ENCODE measurements around the gene TIMM13. TPM values are rescaled to one million over a fixed set of nuclear protein-coding genes. Genes with fewer than 3 reads are reported as not detected.

TIMM13 gene
- total and polyA plus RNA-seq, 10 donors: 21.1 to 87.5 (median 44.6) TPM

DNA sequence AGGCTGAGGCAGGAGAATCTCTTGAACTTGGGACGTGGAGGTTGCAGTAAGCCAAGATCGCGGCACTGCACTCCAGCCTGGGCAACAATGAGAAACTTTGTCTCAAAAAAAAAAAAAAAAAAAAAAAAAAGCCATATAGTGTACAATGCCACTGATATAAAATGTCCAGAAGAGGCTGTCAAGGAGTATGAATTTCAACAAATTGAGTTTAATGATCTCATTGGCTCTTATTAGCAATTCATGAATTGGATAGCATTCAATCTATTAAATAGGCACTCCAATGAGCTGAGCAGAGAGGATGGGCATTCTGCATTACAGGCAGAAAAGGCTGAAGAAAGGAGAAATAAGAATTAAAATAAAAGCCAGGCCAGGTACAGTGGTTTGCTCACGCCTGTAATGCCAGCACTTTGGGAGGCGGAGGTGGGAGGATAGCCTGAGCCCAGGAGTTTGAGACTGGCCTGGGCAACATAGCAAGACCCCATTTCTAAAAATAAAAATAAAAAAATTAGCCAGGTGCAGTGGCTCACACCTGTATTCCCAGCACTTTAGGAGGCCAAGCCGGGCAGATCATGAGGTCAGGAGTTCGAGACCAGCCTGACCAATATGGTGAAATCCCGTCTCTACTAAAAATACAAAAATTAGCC lies 30.1 kb upstream of the TIMM13 start:
- peak overlapping the region in 6 of 8 donors; percentile 14 to 100 (median 98) for H3K4me3 ChIP-seq
- DNase-seq: no peak
- TF ChIP-seq POLR2AphosphoS5 (IDR thresholded peaks at IDR 0.05) (no peak), POLR2A (IDR thresholded peaks at IDR 0.05) (no peak)
- TF ChIP-seq, protein P1, sequence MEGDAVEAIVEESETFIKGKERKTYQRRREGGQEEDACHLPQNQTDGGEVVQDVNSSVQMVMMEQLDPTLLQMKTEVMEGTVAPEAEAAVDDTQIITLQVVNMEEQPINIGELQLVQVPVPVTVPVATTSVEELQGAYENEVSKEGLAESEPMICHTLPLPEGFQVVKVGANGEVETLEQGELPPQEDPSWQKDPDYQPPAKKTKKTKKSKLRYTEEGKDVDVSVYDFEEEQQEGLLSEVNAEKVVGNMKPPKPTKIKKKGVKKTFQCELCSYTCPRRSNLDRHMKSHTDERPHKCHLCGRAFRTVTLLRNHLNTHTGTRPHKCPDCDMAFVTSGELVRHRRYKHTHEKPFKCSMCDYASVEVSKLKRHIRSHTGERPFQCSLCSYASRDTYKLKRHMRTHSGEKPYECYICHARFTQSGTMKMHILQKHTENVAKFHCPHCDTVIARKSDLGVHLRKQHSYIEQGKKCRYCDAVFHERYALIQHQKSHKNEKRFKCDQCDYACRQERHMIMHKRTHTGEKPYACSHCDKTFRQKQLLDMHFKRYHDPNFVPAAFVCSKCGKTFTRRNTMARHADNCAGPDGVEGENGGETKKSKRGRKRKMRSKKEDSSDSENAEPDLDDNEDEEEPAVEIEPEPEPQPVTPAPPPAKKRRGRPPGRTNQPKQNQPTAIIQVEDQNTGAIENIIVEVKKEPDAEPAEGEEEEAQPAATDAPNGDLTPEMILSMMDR (IDR thresholded peaks at IDR 0.05 in 8 of 11, conservative IDR thresholded peaks at IDR 0.05 in 3 of 11): no peak
- H3K36me3 ChIP-seq: no peaks in the 10 kb centered on the region
- H3K4me1 ChIP-seq: peaks cover 14 to 63% (median 38%) of the 10 kb centered on the region in 6 donors
- intact Hi-C loops (cut with DNase I; ENCODE audit: low total_unique reads): no loop called here
- no peaks in the 10 kb centered on the region for H3K9me3 ChIP-seq
- 84 to 92% (median 88%) methylated on average over 8 of the region's 8 CpGs for WGBS, 5 donors
- peaks cover 0 to 13% (median 0%) of the 10 kb centered on the region in 7 donors for H3K27me3 ChIP-seq (replicated peaks in 1 of 7)
- H3K27ac ChIP-seq: peak overlapping the region in 7 of 8 donors; percentile 65 to 84 (median 81)

- peak overlapping the region in 7 of 8 donors; percentile 9 to 84 (median 62) for H3K27ac ChIP-seq
These were observed 28.6 kb upstream of the TIMM13 start for GRCh38 chr19:2455851-2456570.

GRCh38 chr19:2454962-2455850 lies 27.8 kb upstream of the TIMM13 start:
- 60 to 67% (median 65%) methylated on average over 12 to 14 of the region's 14 CpGs for WGBS, 5 donors
- TF ChIP-seq, protein P1 (IDR thresholded peaks at IDR 0.05 in 8 of 11, conservative IDR thresholded peaks at IDR 0.05 in 3 of 11): no peak
- TF ChIP-seq POLR2A (IDR thresholded peaks at IDR 0.05) (no peak), POLR2AphosphoS5 (IDR thresholded peaks at IDR 0.05) (no peak)
- Histone ChIP-seq H3K4me1 (peaks cover 4 to 46% (median 24%) of the 10 kb centered on the region in 6 donors), H3K36me3 (peaks cover 0 to 16% (median 0%) of the 10 kb centered on the region in 6 donors), H3K9me3 (no peaks in the 10 kb centered on the region), H3K27ac (peak overlapping the region in 4 of 8 donors; percentile 62 to 84 (median 76)), H3K27me3 (replicated peaks in 1 of 7) (no peaks in the 10 kb centered on the region), H3K4me3 (peak overlapping the region in 7 of 8 donors; percentile 90 to 100 (median 98))
- intact Hi-C loops (cut with DNase I; ENCODE audit: low total_unique reads): no loop called here
- no peak for DNase-seq

More at GRCh38 chr19:2455851-2456570, 28.6 kb upstream of the TIMM13 start:
- TF ChIP-seq POLR2A (IDR thresholded peaks at IDR 0.05): no peak
- Histone ChIP-seq H3K9me3 (no peaks in the 10 kb centered on the region), H3K27me3 (replicated peaks in 1 of 7) (no peaks in the 10 kb centered on the region), H3K4me1 (peaks cover 4 to 48% (median 25%) of the 10 kb centered on the region in 6 donors), H3K36me3 (peaks cover 0 to 8% (median 0%) of the 10 kb centered on the region in 6 donors), H3K4me3 (peak overlapping the region; percentile 81 to 100 (median 96))
- intact Hi-C loops (cut with DNase I; ENCODE audit: low total_unique reads): no loop called here
- DNase-seq: peak; percentile 89
- 1 to 3% (median 1%) methylated on average over 16 to 62 of the region's 62 CpGs for WGBS, 5 donors

GRCh38 chr19:2454199-2454961 lies 27.0 kb upstream of the TIMM13 start:
- WGBS, 5 donors: 81 to 93% (median 90%) methylated on average over 13 to 19 of the region's 19 CpGs
- H3K4me3 ChIP-seq: no peak overlapping the region
- H3K4me1 ChIP-seq: peaks cover 4 to 46% (median 24%) of the 10 kb centered on the region in 6 donors
- no peaks in the 10 kb centered on the region for H3K27me3 ChIP-seq (replicated peaks in 1 of 7)
- no peak overlapping the region for H3K27ac ChIP-seq
- TF ChIP-seq POLR2A (IDR thresholded peaks at IDR 0.05) (no peak), POLR2AphosphoS5 (IDR thresholded peaks at IDR 0.05) (no peak)
- TF ChIP-seq, protein P1 (IDR thresholded peaks at IDR 0.05 in 8 of 11, conservative IDR thresholded peaks at IDR 0.05 in 3 of 11): no peak
- H3K36me3 ChIP-seq: peaks cover 0 to 22% (median 0%) of the 10 kb centered on the region in 6 donors
- no peak for DNase-seq
- intact Hi-C loops (cut with DNase I; ENCODE audit: low total_unique reads): no loop called here
- no peaks in the 10 kb centered on the region for H3K9me3 ChIP-seq

Measured in spleen (tissue), 11 donors.